Calu3 (cell line): ENCODE results near the gene GFRA4. TPM values are rescaled to one million over a fixed set of nuclear protein-coding genes. Genes with fewer than 3 reads are reported as not detected.

Experiments used
- BruUV-seq: library from RNA; stranded (reverse); fragments of 400-500 nt; replicated peaks from 2 replicates; lab custom pipeline; 2021; lab: Mats Ljungman, UMichigan
- CTCF ChIA-PET: fragments of 300-600 bp; sonication (Branson Sonifier 250); formaldehyde crosslinking; loops from one replicate; lab custom pipeline; 2022; ENCODE audit warnings: antibody characterized with exemption; lab: Charles Lee
- DNase-seq: peaks from one replicate; pipeline ENCODE4 v3.0.0; 2022
- H3K27ac Mint-ChIP-seq: one replicate; pipeline ENCODE4 v1.8.0; 2022; ENCODE audit warnings: mixed read lengths; ENCODE audit not compliant: unreplicated experiment
- H3K27me3 Mint-ChIP-seq: one replicate; pipeline ENCODE4 v1.8.0; 2022; ENCODE audit warnings: mixed read lengths; ENCODE audit not compliant: unreplicated experiment
- H3K36me3 Mint-ChIP-seq: one replicate; pipeline ENCODE4 v1.8.0; 2022; ENCODE audit warnings: mild to moderate bottlenecking, moderate library complexity, mixed read lengths; ENCODE audit not compliant: insufficient read depth, unreplicated experiment
- H3K4me1 Mint-ChIP-seq: one replicate; pipeline ENCODE4 v1.8.0; 2022; ENCODE audit warnings: mild to moderate bottlenecking, low read depth, mixed read lengths; ENCODE audit not compliant: unreplicated experiment
- H3K4me3 Mint-ChIP-seq: one replicate; pipeline ENCODE4 v1.8.0; 2022; ENCODE audit warnings: mild to moderate bottlenecking, low read depth, moderate library complexity, mixed read lengths; ENCODE audit not compliant: unreplicated experiment
- H3K9me3 Mint-ChIP-seq: one replicate; pipeline ENCODE4 v1.8.0; 2022; ENCODE audit warnings: low read depth, mixed read lengths; ENCODE audit not compliant: unreplicated experiment
- intact Hi-C: fragments of 100-400 bp; cut with micrococcal nuclease; formaldehyde crosslinking; loops from one replicate; pipeline ENCODE4 v1.10.0; 2022; ENCODE audit not compliant: unreplicated experiment
- total RNA-seq: library from RNA; stranded (reverse); gene quantifications from 2 replicates; pipeline ENCODE4 v1.2.3, GENCODE V29; 2022
- TF ChIP-seq, protein P1 (sequence below): fragments of 200-600 bp; IDR thresholded peaks from one replicate; pipeline ENCODE4 v1.8.0; 2022; ENCODE audit warnings: antibody characterized with exemption; ENCODE audit not compliant: unreplicated experiment

Gene GFRA4
- total RNA-seq, 1 experiment from 2014 or later: not detected

DNA sequence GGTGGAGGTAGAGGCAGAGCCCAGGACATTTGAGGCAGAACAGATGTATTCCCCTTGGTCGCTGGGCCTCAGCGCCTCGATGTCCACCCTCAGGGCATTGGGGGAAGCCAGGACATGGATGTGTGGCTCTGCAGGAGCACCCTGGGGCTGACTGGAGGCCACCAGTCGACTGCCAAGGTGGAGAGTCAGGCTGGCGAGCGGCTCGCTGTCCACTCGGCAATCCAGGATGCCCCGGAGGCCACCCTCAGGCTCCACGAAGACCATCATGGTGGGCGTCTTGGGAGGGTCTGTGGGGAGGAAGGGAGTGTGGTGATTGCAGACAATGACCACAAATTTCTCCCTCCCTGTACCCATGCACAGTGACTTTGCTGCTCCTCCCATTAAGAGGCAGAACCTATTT is 26.8 kb upstream of the GFRA4 start:
- Mint-ChIP-seq H3K36me3 (no peaks in the 10 kb centered on the region), H3K9me3 (no peaks in the 10 kb centered on the region), H3K4me1 (no peaks in the 10 kb centered on the region), H3K27ac (no peak overlapping the region), H3K27me3 (peaks cover 49% of the 10 kb centered on the region), H3K4me3 (no peak overlapping the region)
- BruUV-seq: no TSS peak
- TF ChIP-seq, protein P1, sequence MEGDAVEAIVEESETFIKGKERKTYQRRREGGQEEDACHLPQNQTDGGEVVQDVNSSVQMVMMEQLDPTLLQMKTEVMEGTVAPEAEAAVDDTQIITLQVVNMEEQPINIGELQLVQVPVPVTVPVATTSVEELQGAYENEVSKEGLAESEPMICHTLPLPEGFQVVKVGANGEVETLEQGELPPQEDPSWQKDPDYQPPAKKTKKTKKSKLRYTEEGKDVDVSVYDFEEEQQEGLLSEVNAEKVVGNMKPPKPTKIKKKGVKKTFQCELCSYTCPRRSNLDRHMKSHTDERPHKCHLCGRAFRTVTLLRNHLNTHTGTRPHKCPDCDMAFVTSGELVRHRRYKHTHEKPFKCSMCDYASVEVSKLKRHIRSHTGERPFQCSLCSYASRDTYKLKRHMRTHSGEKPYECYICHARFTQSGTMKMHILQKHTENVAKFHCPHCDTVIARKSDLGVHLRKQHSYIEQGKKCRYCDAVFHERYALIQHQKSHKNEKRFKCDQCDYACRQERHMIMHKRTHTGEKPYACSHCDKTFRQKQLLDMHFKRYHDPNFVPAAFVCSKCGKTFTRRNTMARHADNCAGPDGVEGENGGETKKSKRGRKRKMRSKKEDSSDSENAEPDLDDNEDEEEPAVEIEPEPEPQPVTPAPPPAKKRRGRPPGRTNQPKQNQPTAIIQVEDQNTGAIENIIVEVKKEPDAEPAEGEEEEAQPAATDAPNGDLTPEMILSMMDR: no peak
- no peak for DNase-seq
- intact Hi-C loops: no loop called here
- CTCF ChIA-PET: no interaction called here

DNA sequence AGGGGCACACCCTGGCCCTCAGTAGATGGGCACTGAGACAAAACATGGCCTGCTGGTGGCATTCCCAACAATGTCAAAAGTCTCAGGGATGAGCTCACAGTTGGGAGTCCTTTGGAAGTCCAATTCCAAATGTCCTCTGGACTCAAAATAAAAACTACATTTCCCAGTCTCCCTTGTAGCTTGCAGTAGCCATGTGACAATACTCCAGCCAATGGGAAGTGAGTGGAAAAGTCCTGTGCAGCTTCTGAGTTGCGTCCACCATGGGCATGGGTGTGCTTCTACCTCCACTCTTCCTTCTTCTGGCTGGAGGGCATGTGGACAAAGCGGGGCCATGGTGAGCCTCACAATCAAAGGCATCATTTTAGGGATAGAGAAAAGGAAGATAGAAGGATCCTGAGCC is 24.5 kb upstream of the GFRA4 start:
- no TSS peak for BruUV-seq
- Mint-ChIP-seq H3K36me3 (no peaks in the 10 kb centered on the region), H3K27ac (no peak overlapping the region), H3K4me1 (no peaks in the 10 kb centered on the region), H3K9me3 (no peaks in the 10 kb centered on the region), H3K4me3 (no peak overlapping the region), H3K27me3 (peaks cover 60% of the 10 kb centered on the region)
- CTCF ChIA-PET: interaction anchor here (1.1 kb wide), 2 partner anchors 10 to 11 kb away, joined by 3 read pairs; no protein-coding TSS in a partner anchor
- intact Hi-C loops: no loop called here
- DNase-seq: no peak
- TF ChIP-seq, protein P1: no peak

DNA sequence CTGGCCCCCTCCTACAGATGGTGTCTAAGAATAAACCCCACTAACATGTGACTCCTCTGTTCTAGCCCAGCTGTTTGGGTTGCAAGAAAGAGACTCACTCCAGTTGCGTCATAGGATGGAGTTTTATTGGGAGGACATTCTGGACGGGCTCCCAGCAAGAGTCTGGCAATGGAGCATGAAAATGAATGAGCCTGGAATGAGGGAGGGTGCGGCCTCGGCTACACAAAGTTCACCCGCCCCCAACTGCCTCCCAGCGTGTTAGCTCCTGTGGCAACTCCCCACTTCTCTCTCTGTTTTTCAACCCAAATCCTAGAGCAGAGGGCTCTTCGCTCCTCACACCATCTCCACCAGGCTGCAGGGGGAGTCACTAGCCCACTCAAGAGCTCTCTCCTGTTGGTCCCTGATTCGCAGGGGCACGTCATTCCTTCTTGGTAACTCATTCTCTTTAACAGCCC is 23.7 kb upstream of the GFRA4 start:
- Mint-ChIP-seq H3K27ac (no peak overlapping the region), H3K4me1 (no peaks in the 10 kb centered on the region), H3K9me3 (no peaks in the 10 kb centered on the region), H3K27me3 (peaks cover 61% of the 10 kb centered on the region), H3K36me3 (no peaks in the 10 kb centered on the region), H3K4me3 (no peak overlapping the region)
- TF ChIP-seq, protein P1: no peak
- no peak for DNase-seq
- no TSS peak for BruUV-seq
- intact Hi-C loops: no loop called here
- CTCF ChIA-PET: interaction anchor here (1.1 kb wide), 1 partner anchor 9 kb away, joined by 3 read pairs; no protein-coding TSS in a partner anchor

DNA sequence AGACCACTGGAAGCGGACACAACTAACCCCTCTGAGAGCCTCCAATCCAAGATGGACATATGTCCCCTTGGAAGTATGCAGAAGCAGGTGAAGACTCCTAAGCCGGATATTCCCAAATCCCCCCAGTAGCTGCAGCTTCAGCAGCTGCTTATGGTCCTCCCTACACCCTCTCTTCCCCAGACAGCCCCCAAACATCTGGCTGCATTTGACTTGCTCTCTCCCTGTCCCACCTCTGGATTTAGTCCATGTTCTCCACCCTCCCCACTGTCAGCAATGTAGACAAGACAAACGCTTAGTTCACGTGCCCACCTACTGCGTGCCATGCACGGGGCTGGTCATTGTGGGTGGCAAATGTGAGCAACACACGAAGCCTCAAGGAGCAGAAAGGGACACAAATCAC is 23.2 kb upstream of the GFRA4 start:
- H3K4me1 Mint-ChIP-seq: no peaks in the 10 kb centered on the region
- H3K27me3 Mint-ChIP-seq: peaks cover 66% of the 10 kb centered on the region
- intact Hi-C loops: no loop called here
- CTCF ChIA-PET: no interaction called here
- no peak for DNase-seq
- no peaks in the 10 kb centered on the region for H3K9me3 Mint-ChIP-seq
- H3K27ac Mint-ChIP-seq: no peak overlapping the region
- no peak overlapping the region for H3K4me3 Mint-ChIP-seq
- BruUV-seq: no TSS peak
- H3K36me3 Mint-ChIP-seq: no peaks in the 10 kb centered on the region
- TF ChIP-seq, protein P1: no peak
